Keratinocyte (primary cell): Measurements from ENCODE around the gene PLEKHO2.

Source experiments
- EZH2 ChIP-seq: IDR thresholded peaks from one replicate; pipeline ENCODE4 v1.6.1; 2012; ENCODE audit warnings: inconsistent platforms, mild to moderate bottlenecking, low read length, moderate library complexity
- TF ChIP-seq, protein P1 (sequence below), 3 experiments: IDR thresholded peaks in 1 of 3; conservative IDR thresholded peaks in 1 of 3; optimal IDR thresholded peaks in 1 of 3; 2 replicates in 2 of 3; 3 replicates in 1 of 3; pipeline versions ENCODE3 to v1.5.1; 2011; ENCODE audit warnings: low read length in 3 of 3, mild to moderate bottlenecking in 3 of 3, moderate library complexity in 2 of 3, control low read depth in 1 of 3, inconsistent platforms in 1 of 3; ENCODE audit not compliant: insufficient read depth in 2 of 3; ENCODE audit errors: extremely low read depth in 1 of 3

DNA sequence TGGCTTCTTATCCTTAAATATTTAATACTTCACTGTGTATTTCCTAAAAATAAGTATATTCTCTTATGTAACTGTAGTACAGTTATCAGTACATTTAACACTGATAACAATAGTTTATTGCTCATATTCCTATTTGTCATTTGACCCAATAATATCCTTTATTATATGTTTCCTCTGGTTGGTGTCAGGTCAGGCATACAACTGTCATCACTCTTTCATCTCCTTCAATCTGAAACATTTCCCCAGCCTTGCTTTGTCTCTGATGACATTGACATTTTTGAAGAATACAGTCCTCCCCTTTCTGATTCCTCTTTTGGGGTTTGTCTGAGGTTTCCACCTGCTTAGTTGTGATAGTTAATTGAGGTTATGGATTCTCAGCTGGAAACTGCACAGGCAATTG, 27.8 kb downstream of the PLEKHO2 start:
- TF ChIP-seq, protein P1, sequence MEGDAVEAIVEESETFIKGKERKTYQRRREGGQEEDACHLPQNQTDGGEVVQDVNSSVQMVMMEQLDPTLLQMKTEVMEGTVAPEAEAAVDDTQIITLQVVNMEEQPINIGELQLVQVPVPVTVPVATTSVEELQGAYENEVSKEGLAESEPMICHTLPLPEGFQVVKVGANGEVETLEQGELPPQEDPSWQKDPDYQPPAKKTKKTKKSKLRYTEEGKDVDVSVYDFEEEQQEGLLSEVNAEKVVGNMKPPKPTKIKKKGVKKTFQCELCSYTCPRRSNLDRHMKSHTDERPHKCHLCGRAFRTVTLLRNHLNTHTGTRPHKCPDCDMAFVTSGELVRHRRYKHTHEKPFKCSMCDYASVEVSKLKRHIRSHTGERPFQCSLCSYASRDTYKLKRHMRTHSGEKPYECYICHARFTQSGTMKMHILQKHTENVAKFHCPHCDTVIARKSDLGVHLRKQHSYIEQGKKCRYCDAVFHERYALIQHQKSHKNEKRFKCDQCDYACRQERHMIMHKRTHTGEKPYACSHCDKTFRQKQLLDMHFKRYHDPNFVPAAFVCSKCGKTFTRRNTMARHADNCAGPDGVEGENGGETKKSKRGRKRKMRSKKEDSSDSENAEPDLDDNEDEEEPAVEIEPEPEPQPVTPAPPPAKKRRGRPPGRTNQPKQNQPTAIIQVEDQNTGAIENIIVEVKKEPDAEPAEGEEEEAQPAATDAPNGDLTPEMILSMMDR (optimal IDR thresholded peaks at IDR 0.05 in 1 of 3, IDR thresholded peaks at IDR 0.05 in 1 of 3, conservative IDR thresholded peaks at IDR 0.05 in 1 of 3; ENCODE audit: extremely low read depth in 1 of 3, insufficient read depth in 2 of 3, low read length in 3 of 3), result no peak
- TF ChIP-seq EZH2, result no peak
